Heart left ventricle (tissue), 16 donors: ENCODE measurements around the gene PHF21A. TPM values are rescaled to one million over a fixed set of nuclear protein-coding genes. Genes with fewer than 3 reads are reported as not detected.
A peak's percentile ranks its signal among the peaks of the same experiment; 100 is the strongest.

Source experiments
- ATAC-seq, 4 donors: fragments of 200-7000 bp; cut with Tn5 transposase; one replicate each; pipeline ENCODE4 v1.9.1; 2020 to 2022; ENCODE audit warnings: moderate library complexity in 4 of 4, mild to moderate bottlenecking in 3 of 4, moderate number of reproducible peaks in 1 of 4
- DNase-seq, 5 donors: peaks; one replicate each; pipeline ENCODE4 v3.0.0-alpha.2; 2020
- H3K27ac ChIP-seq, 12 donors: fragments of 200-600 bp; sonication (generic) in 4 of 12; one replicate each; pipeline versions ENCODE4 v1.5.0 to v1.8.0; 2016 to 2022; ENCODE audit warnings: mild to moderate bottlenecking in 2 of 12
- H3K27me3 ChIP-seq, 9 donors: fragments of 200-600 bp; sonication (generic) in 2 of 9; one replicate each; pipeline versions ENCODE4 v1.5.1 to v1.8.0; 2016 to 2022; ENCODE audit warnings: mild to moderate bottlenecking in 3 of 9
- H3K36me3 ChIP-seq, 9 donors: fragments of 200-600 bp; sonication (generic) in 2 of 9; one replicate each; pipeline versions ENCODE4 v1.5.0 to v1.8.0; 2018 to 2022; ENCODE audit warnings: mild to moderate bottlenecking in 2 of 9
- H3K4me1 ChIP-seq, 12 donors: fragments of 200-600 bp; sonication (generic) in 4 of 12; one replicate each; pipeline versions ENCODE4 v1.5.0 to v1.8.0; 2016 to 2022; ENCODE audit warnings: mild to moderate bottlenecking in 3 of 12
- H3K4me3 ChIP-seq, 12 donors: fragments of 200-600 bp; sonication (generic) in 4 of 12; one replicate each; pipeline versions ENCODE4 v1.5.0 to v1.8.0; 2017 to 2022; ENCODE audit warnings: mild to moderate bottlenecking in 9 of 12, moderate library complexity in 4 of 12
- H3K9me3 ChIP-seq, 12 donors: fragments of 200-600 bp; sonication (generic) in 4 of 12; one replicate each; pipeline versions ENCODE4 v1.5.0 to v1.8.0; 2016 to 2022; ENCODE audit warnings: mild to moderate bottlenecking in 1 of 12
- CTCF ChIP-seq, 12 donors: fragments of 200-600 bp; sonication (generic) in 4 of 12; IDR thresholded peaks; one replicate each; pipeline versions ENCODE4 v1.5.0 to v1.8.0; 2018 to 2022; ENCODE audit warnings: antibody characterized with exemption in 12 of 12, mild to moderate bottlenecking in 5 of 12
- POLR2A ChIP-seq, 2 donors: fragments of 450-650 bp; IDR thresholded peaks; one replicate each; pipeline ENCODE4 v1.6.1; 2017; ENCODE audit warnings: antibody characterized with exemption in 2 of 2, mild to moderate bottlenecking in 2 of 2, moderate library complexity in 2 of 2
- WGBS, 4 donors: extraction: QIAGEN DNeasy Blood & Tissue Kit in 2 of 4; methylation state at CpG; one replicate each; pipeline versions ENCODE4 v1.1.5 to v1.1.7; 2013 to 2018; 5-methylcytosine and 5-hydroxymethylcytosine counted together
- intact Hi-C, 10 donors: fragments of 100-400 bp; cut with DNase I; formaldehyde crosslinking; loops; one replicate each; pipeline versions ENCODE4 v1.11.1 to v1.14.2; 2022
- polyA plus RNA-seq, 2 donors: library from polyadenylated mRNA; stranded (reverse); fragments of 200-250 nt; gene quantifications; one replicate each; pipeline ENCODE4 v1.2.3, GENCODE V29; 2013
- total RNA-seq, 9 donors: library from RNA; depleted of rRNA in 2 of 9; stranded (reverse); fragments of >200 nt in 2 of 9; fragmentation: NEBNext Ultra II Directional in 3 of 9; extraction: Animal tissue kit (Norgen Biotek cat#: 25700) in 3 of 9; gene quantifications; one replicate each; pipeline versions ENCODE4 v1.1.0 to v1.2.4, GENCODE V29; 2016 to 2023
- donor health status: ischemic (EF 13 %, LVEDD 7.1; RV severe dilation, severe dysfunction).
- donor health status: healthy with polysubstance abuse.
- donor health status: DM: no; HTN: yes; CAD: no.
- donor health status: DM: no; HTN: no; CAD: no.
- donor health status: ischemic (EF 25% LVEDD 6.9; RV normal size, moderate dysfunction).
- donor health status: ischemic (EF 25% LVEDD 5.7; RV mildly dilated, moderate dysfunction).
- donor health status: healthy.
- donor health status: DM: yes; HTN: yes; CAD: no.
- donor health status: ischemic (EF 35%, LVEDD 5.7; RV mildly dilated, moderate dysfunction).
- donor health status: nonischemic (EF 11% LVEDD 7.7; RV severe dilation, severe dysfunction).
- donor health status: DM: yes; HTN: yes; CAD: no.
- donor health status: PGD.
- donor health status: ischemic (EF 29% LVEDD 5.4; RV normal size, mild dysfunction).
- donor health status: nonischemic (EF 23%, LVEDD 6.1; RV moderate dilation, normal function).

Gene PHF21A
- total and polyA plus RNA-seq, 11 donors, result 16.5 to 45.9 (median 36.1) TPM

DNA sequence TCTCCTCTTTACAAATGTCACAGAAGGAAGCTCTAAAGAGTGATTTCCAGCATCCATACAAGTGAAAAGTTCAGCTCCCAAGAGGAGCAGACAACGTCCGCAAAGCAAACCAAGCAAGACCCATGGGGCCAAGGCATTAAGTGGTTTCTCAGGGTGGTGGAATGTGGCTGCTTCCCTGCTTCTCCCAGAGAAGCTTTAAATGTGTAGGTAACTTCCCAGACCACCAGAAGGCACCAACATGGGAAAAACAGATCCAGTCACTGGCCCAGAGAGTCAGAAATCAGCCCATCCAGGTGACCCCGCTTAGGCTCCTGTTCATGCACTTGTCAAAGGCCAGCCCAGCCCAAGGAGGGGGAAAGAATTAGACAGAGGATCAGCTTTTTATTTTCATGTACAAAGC, 13.3 kb upstream of the PHF21A start:
- intact Hi-C loops, result loop anchor here in 3 of 10 donors (10.0 kb wide), 1 partner anchor 180 kb away; no protein-coding TSS in a partner anchor
- no peak for DNase-seq
- H3K4me1 ChIP-seq, result peaks cover 0 to 13% (median 0%) of the 10 kb centered on the region in 12 donors
- no peak for ATAC-seq
- no peaks in the 10 kb centered on the region for H3K9me3 ChIP-seq
- H3K27me3 ChIP-seq, result no peaks in the 10 kb centered on the region
- TF ChIP-seq CTCF (IDR thresholded peaks at IDR 0.05) (no peak), POLR2A (IDR thresholded peaks at IDR 0.05) (no peak)
- no peak overlapping the region for H3K4me3 ChIP-seq
- WGBS, 4 donors, result 73 to 85% (median 78%) methylated on average over 3 of the region's 3 CpGs
- no peak overlapping the region for H3K27ac ChIP-seq
- H3K36me3 ChIP-seq, result no peaks in the 10 kb centered on the region

- no peak for DNase-seq
- H3K36me3 ChIP-seq, result no peaks in the 10 kb centered on the region
- no peak for TF ChIP-seq CTCF (IDR thresholded peaks at IDR 0.05)
- no peak for TF ChIP-seq POLR2A (IDR thresholded peaks at IDR 0.05)
Observed at GRCh38 chr11:46134061-46134460, 12.8 kb upstream of the PHF21A start.

GRCh38 chr11:46133119-46133518, 11.9 kb upstream of the PHF21A start:
- WGBS, 4 donors, result 21 to 34% (median 27%) methylated on average over 3 of the region's 3 CpGs
- intact Hi-C loops, result loop anchor here in 3 of 10 donors (10.0 kb wide), 1 partner anchor 182 kb away; no protein-coding TSS in a partner anchor
- DNase-seq, result peak in 4 of 5 donors; percentile 27 to 70 (median 46)

More at GRCh38 chr11:46134061-46134460, 12.8 kb upstream of the PHF21A start:
- Histone ChIP-seq H3K27ac (no peak overlapping the region), H3K4me1 (peaks cover 0 to 13% (median 0%) of the 10 kb centered on the region in 12 donors), H3K27me3 (no peaks in the 10 kb centered on the region), H3K4me3 (no peak overlapping the region), H3K9me3 (no peaks in the 10 kb centered on the region)
- ATAC-seq, result no peak
- WGBS, 4 donors, result 65 to 78% (median 74%) methylated on average over 4 of the region's 4 CpGs
- intact Hi-C loops, result loop anchor here in 3 of 10 donors (10.0 kb wide), 1 partner anchor 181 kb away; no protein-coding TSS in a partner anchor

More at GRCh38 chr11:46133119-46133518, 11.9 kb upstream of the PHF21A start:
- Histone ChIP-seq H3K27me3 (no peaks in the 10 kb centered on the region), H3K27ac (no peak overlapping the region), H3K9me3 (no peaks in the 10 kb centered on the region), H3K36me3 (no peaks in the 10 kb centered on the region), H3K4me1 (peaks cover 0 to 13% (median 0%) of the 10 kb centered on the region in 12 donors), H3K4me3 (no peak overlapping the region)
- TF ChIP-seq CTCF (IDR thresholded peaks at IDR 0.05) (no peak), POLR2A (IDR thresholded peaks at IDR 0.05) (no peak)
- ATAC-seq, result peak in 2 of 4 donors; percentile 78 to 79
